HepG2 (cell line): ENCODE results near the gene DHX8. TPM values are rescaled to one million over a fixed set of nuclear protein-coding genes. Genes with fewer than 3 reads are reported as not detected.

Experiments used
- CENPBD1 ChIP-seq: sonication (generic); formaldehyde crosslinking; IDR thresholded peaks from 2 replicates; pipeline ENCODE4 v1.8.0; 2022; ENCODE audit warnings: missing genetic modification reagents, low read depth, mild to moderate bottlenecking, borderline replicate concordance
- DMTF1 ChIP-seq: sonication (generic); formaldehyde crosslinking; IDR thresholded peaks from 2 replicates; pipeline ENCODE4 v1.4.0; 2020; ENCODE audit warnings: mild to moderate bottlenecking, missing genetic modification reagents
- MLXIP ChIP-seq: sonication (generic); formaldehyde crosslinking; IDR thresholded peaks from 2 replicates; pipeline ENCODE4 v1.9.0; 2021; ENCODE audit warnings: missing genetic modification reagents, borderline replicate concordance
- SIX1 ChIP-seq: sonication (generic); formaldehyde crosslinking; IDR thresholded peaks from 2 replicates; pipeline ENCODE4 v1.4.0; 2020; ENCODE audit warnings: missing genetic modification reagents, borderline replicate concordance
- USF2 ChIP-seq, 2 experiments: sonication (generic) in 1 of 2; formaldehyde crosslinking in 1 of 2; IDR thresholded peaks; 2 replicates each; pipeline versions ENCODE4 v1.5.1 to v1.6.1; 2011 to 2020; ENCODE audit warnings: borderline replicate concordance in 1 of 2, low read depth in 1 of 2, low read length in 1 of 2, mild to moderate bottlenecking in 1 of 2, missing genetic modification reagents in 1 of 2, moderate library complexity in 1 of 2
- ZBTB14 ChIP-seq: sonication (generic); formaldehyde crosslinking; IDR thresholded peaks from 2 replicates; pipeline ENCODE4 v1.4.0; 2020; ENCODE audit warnings: missing genetic modification reagents
- ZBTB49 ChIP-seq: sonication (generic); formaldehyde crosslinking; IDR thresholded peaks from 2 replicates; pipeline ENCODE4 v1.4.0; 2020; ENCODE audit warnings: missing genetic modification reagents, borderline replicate concordance
- ZNF12 ChIP-seq: sonication (generic); formaldehyde crosslinking; IDR thresholded peaks from 2 replicates; pipeline ENCODE4 v1.5.0; 2020; ENCODE audit warnings: missing genetic modification reagents
- ZNF773 ChIP-seq: sonication (generic); formaldehyde crosslinking; IDR thresholded peaks from 2 replicates; pipeline ENCODE4 v1.4.0; 2020; ENCODE audit warnings: missing genetic modification reagents, borderline replicate concordance
- ZNF800 ChIP-seq: sonication (generic); formaldehyde crosslinking; IDR thresholded peaks from 2 replicates; pipeline ENCODE4 v1.4.0; 2020; ENCODE audit warnings: missing genetic modification reagents
- polyA plus RNA-seq, 8 experiments: library from polyadenylated mRNA; depleted of rRNA in 3 of 8; stranded (reverse) in 7 of 8; unstranded in 1 of 8; fragments of >200 nt; fragmentation: Illumina TruSeq in 4 of 8; extraction: Trizol in 4 of 8; gene quantifications; 2 replicates each; pipeline versions ENCODE4 v1.2.1 to v1.2.3, GENCODE V29; 2011 to 2016; ENCODE audit warnings: low read depth in 4 of 8, missing spikeins in 1 of 8, mixed read lengths in 1 of 8; ENCODE audit not compliant: insufficient read depth in 1 of 8
- total RNA-seq, 5 experiments: library from RNA; depleted of rRNA; stranded (reverse); fragments of >200 nt; fragmentation: Illumina TruSeq; extraction: Trizol; gene quantifications; 2 replicates each; pipeline ENCODE4 v1.2.3, GENCODE V29; 2016; ENCODE audit warnings: low read depth in 1 of 5

The DHX8 gene
- total and polyA plus RNA-seq, 2 of the 13 experiments (the other 11 are each of a cell fraction or from before 2014, with no cell fraction given): 24.8 to 48.9 TPM

- TF ChIP-seq USF2 (IDR thresholded peaks at IDR 0.05; ENCODE audit: low read depth, low read length) (no peak), USF2 (CRISPR knock-in tag; IDR thresholded peaks at IDR 0.05; ENCODE audit: borderline replicate concordance) (no peak; the same call in 1 of the 2 replicates), CENPBD1 (CRISPR knock-in tag) (no peak), MLXIP (CRISPR knock-in tag) (no peak), ZNF773 (no peak), ZBTB14 (CRISPR knock-in tag) (0 out of 2 replicates have a peak, but pooled peaks have one; percentile 65), SIX1 (peak; percentile 37; the same call in 1 of the 2 replicates), DMTF1 (CRISPR knock-in tag) (no peak; the same call in 1 of the 2 replicates), ZBTB49 (CRISPR knock-in tag) (no peak; the same call in 1 of the 2 replicates), ZNF12 (CRISPR knock-in tag) (peak; percentile 59; the same call in 1 of the 2 replicates), ZNF800 (CRISPR knock-in tag) (peak; percentile 90; the same call in 1 of the 2 replicates)
Observed at GRCh38 chr17:43483674-43484551, at the start of gene DHX8 (continued).
